Measurements from ENCODE around the gene TBC1D22B.

- TF ChIP-seq EZH2 (IDR thresholded peaks at IDR 0.05; ENCODE audit: low read depth, unreplicated experiment): no peak
- no peak for TF ChIP-seq EZH2phosphoT487 (IDR thresholded peaks at IDR 0.05; ENCODE audit: unreplicated experiment)
- TF ChIP-seq CTCF (conservative IDR thresholded peaks at IDR 0.05; ENCODE audit: low read depth in 2 of 2): no peak
These were observed 27.5 kb upstream of the TBC1D22B start for GRCh38 chr6:37230104-37230503.
